Suppressor macrophage treated with lipopolysaccharide for 1 hour (primary cell): ENCODE measurements around the gene WFDC12.
A peak's percentile ranks its signal among the peaks of the same experiment; 100 is the strongest.

ENCODE experiments used
- DNase-seq, 3 donors: peaks; one replicate each; pipeline ENCODE4 v3.0.0-alpha.2; 2020 to 2022

WFDC12 gene

GRCh38 chr20:45114465-45115385 lies 9.5 kb downstream of the WFDC12 start, which contains the start of gene WFDC5:
Gene WFDC5, minus strand, starts transcription at chr20:45115174. Its CDS starts 91 bp downstream, at chr20:45115083.
- no peak for DNase-seq

- DNase-seq = no peak
Measured at GRCh38 chr20:45113865-45114264, 10.4 kb downstream of the WFDC12 start.

GRCh38 chr20:45112754-45113153 lies 11.5 kb downstream of the WFDC12 start:
- DNase-seq = no peak

GRCh38 chr20:45111799-45112471 lies 12.3 kb downstream of the WFDC12 start:
- DNase-seq = peak; percentile 30 to 40 (median 37)

- DNase-seq = no peak
Measured at GRCh38 chr20:45111285-45111684, 13.0 kb downstream of the WFDC12 start.

- DNase-seq = no peak
Measured at GRCh38 chr20:45110301-45110700, 14.0 kb downstream of the WFDC12 start.

- DNase-seq = no peak
Measured at GRCh38 chr20:45109634-45110033, 14.6 kb downstream of the WFDC12 start.

GRCh38 chr20:45105317-45105716 lies 18.9 kb downstream of the WFDC12 start:
- no peak for DNase-seq

GRCh38 chr20:45104786-45105185 lies 19.5 kb downstream of the WFDC12 start:
- peak; percentile 23 to 27 (median 24) for DNase-seq

- no peak for DNase-seq
Measured at GRCh38 chr20:45103072-45103471, 21.2 kb downstream of the WFDC12 start.

- DNase-seq = no peak
Measured at GRCh38 chr20:45101333-45101850, 22.9 kb downstream of the WFDC12 start.

- peak; percentile 20 to 49 (median 33) for DNase-seq
Measured at GRCh38 chr20:45100563-45101245, 23.6 kb downstream of the WFDC12 start, which contains the start of gene KCNS1. Gene KCNS1, minus strand, starts transcription at chr20:45101127. Its CDS starts 1,891 bp downstream, at chr20:45099236.

GRCh38 chr20:45098103-45098773 lies 26.0 kb downstream of the WFDC12 start:
- DNase-seq = peak; percentile 25 to 59 (median 35)

GRCh38 chr20:45097485-45098102 lies 26.7 kb downstream of the WFDC12 start:
- peak; percentile 76 to 79 (median 77) for DNase-seq

GRCh38 chr20:45096781-45097180 lies 27.5 kb downstream of the WFDC12 start:
- DNase-seq = no peak

GRCh38 chr20:45095805-45096238 lies 28.4 kb downstream of the WFDC12 start:
- peak; percentile 65 to 73 (median 72) for DNase-seq

GRCh38 chr20:45094864-45095574 lies 29.2 kb downstream of the WFDC12 start:
- DNase-seq = no peak

GRCh38 chr20:45094201-45094600 lies 30.1 kb downstream of the WFDC12 start:
- no peak for DNase-seq

- no peak for DNase-seq
Measured at GRCh38 chr20:45092898-45093297, 31.4 kb downstream of the WFDC12 start.

GRCh38 chr20:45091366-45091765 lies 32.9 kb downstream of the WFDC12 start:
- no peak for DNase-seq

GRCh38 chr20:45090481-45090880 lies 33.8 kb downstream of the WFDC12 start:
- no peak for DNase-seq
